GM23248 (cell line): ENCODE data around the gene SNIP1. TPM values are rescaled to one million over a fixed set of nuclear protein-coding genes. Genes with fewer than 3 reads are reported as not detected.
"Not testable (repeated sequence)": the region's sequence is repeated elsewhere in the genome, so short reads cannot be mapped to it uniquely, and the experiment has no call there.

ENCODE experiments used
- DNase-seq: peaks from one replicate; pipeline ENCODE4 v3.0.0-alpha.2; 2015
- H2AFZ ChIP-seq: fragments of 200-600 bp; sonication (generic); 2 replicates; pipeline ENCODE4 v1.6.1; 2016; ENCODE audit warnings: antibody characterized with exemption
- H3F3A ChIP-seq: fragments of 200-600 bp; sonication (generic); 2 replicates; pipeline ENCODE4 v1.6.1; 2016; ENCODE audit warnings: mild to moderate bottlenecking, antibody characterized with exemption, mixed run types; ENCODE audit not compliant: insufficient read depth
- H3K27ac ChIP-seq: fragments of 200-600 bp; sonication (generic); 2 replicates; pipeline ENCODE4 v1.5.1; 2016; ENCODE audit warnings: mild to moderate bottlenecking
- H3K27me3 ChIP-seq: fragments of 200-600 bp; sonication (generic); replicated peaks from 2 replicates; pipeline ENCODE4 v1.6.1; 2016; ENCODE audit warnings: mild to moderate bottlenecking; ENCODE audit not compliant: insufficient read depth
- H3K36me3 ChIP-seq: fragments of 200-600 bp; sonication (generic); 2 replicates; pipeline ENCODE4 v1.6.1; 2016; ENCODE audit warnings: low read depth, mild to moderate bottlenecking
- H3K4me1 ChIP-seq: fragments of 200-600 bp; sonication (generic); 2 replicates; pipeline ENCODE4 v1.6.1; 2016; ENCODE audit warnings: mild to moderate bottlenecking; ENCODE audit not compliant: insufficient read depth
- H3K4me2 ChIP-seq: fragments of 200-600 bp; sonication (generic); one replicate; pipeline ENCODE4 v1.6.1; 2016; ENCODE audit warnings: mild to moderate bottlenecking; ENCODE audit not compliant: unreplicated experiment
- H3K4me3 ChIP-seq: fragments of 200-600 bp; sonication (generic); 2 replicates; pipeline ENCODE4 v1.5.1; 2016; ENCODE audit warnings: mild to moderate bottlenecking
- H3K79me2 ChIP-seq: fragments of 200-600 bp; sonication (generic); 2 replicates; pipeline ENCODE4 v1.6.1; 2016; ENCODE audit warnings: mild to moderate bottlenecking; ENCODE audit not compliant: insufficient read depth
- H3K9ac ChIP-seq: fragments of 200-600 bp; sonication (generic); 2 replicates; pipeline ENCODE4 v1.6.1; 2016; ENCODE audit warnings: mild to moderate bottlenecking
- H3K9me2 ChIP-seq: fragments of 200-600 bp; sonication (generic); 2 replicates; pipeline ENCODE4 v1.6.1; 2016; ENCODE audit warnings: mixed run types, mild to moderate bottlenecking, moderate library complexity; ENCODE audit not compliant: insufficient read depth
- H3K9me3 ChIP-seq: fragments of 200-600 bp; sonication (generic); one replicate; pipeline ENCODE4 v1.6.1; 2017; ENCODE audit warnings: low read depth
- H4K20me1 ChIP-seq: fragments of 200-600 bp; sonication (generic); 2 replicates; pipeline ENCODE4 v1.6.0; 2016; ENCODE audit not compliant: insufficient read depth
- EZH2 ChIP-seq: fragments of 200-600 bp; sonication (generic); IDR thresholded peaks from 2 replicates; pipeline ENCODE4 v1.6.1; 2018; ENCODE audit warnings: antibody characterized with exemption, mild to moderate bottlenecking; ENCODE audit not compliant: insufficient read depth, poor library complexity, severe bottlenecking
- EZH2phosphoT487 ChIP-seq: fragments of 200-600 bp; sonication (generic); IDR thresholded peaks from 2 replicates; pipeline ENCODE4 v1.6.1; 2018; ENCODE audit warnings: antibody characterized with exemption, moderate library complexity, mild to moderate bottlenecking, low read depth; ENCODE audit not compliant: insufficient read depth
- WGBS, 2 experiments: methylation state at CpG; one replicate each; pipeline ENCODE4 v1.1.6; 2015 to 2017; ENCODE audit warnings: low lambda C conversion rate in 2 of 2, low coverage in 1 of 2; ENCODE audit errors: missing lambda C conversion rate in 2 of 2; 5-methylcytosine and 5-hydroxymethylcytosine counted together
- in situ Hi-C: fragments of 300-500 bp; cut with MboI; formaldehyde crosslinking; loops from 2 replicates; pipeline ENCODE4 v1.15.0; 2020
- polyA plus RNA-seq: library from polyadenylated mRNA; unstranded; fragments of >200 nt; fragmentation: Nextera tagmentation; extraction: Ambion mirVana; gene quantifications from 2 replicates; pipeline ENCODE4 v1.2.1, GENCODE V29; 2016
- total RNA-seq: library from RNA; depleted of rRNA; stranded (reverse); fragments of >200 nt; shearing (Covaris generic); gene quantifications from 2 replicates; pipeline ENCODE4 v1.2.3, GENCODE V29; 2014

The SNIP1 gene
- total and polyA plus RNA-seq, 2 experiments from 2014 or later, result 7.4 to 12.4 TPM

DNA sequence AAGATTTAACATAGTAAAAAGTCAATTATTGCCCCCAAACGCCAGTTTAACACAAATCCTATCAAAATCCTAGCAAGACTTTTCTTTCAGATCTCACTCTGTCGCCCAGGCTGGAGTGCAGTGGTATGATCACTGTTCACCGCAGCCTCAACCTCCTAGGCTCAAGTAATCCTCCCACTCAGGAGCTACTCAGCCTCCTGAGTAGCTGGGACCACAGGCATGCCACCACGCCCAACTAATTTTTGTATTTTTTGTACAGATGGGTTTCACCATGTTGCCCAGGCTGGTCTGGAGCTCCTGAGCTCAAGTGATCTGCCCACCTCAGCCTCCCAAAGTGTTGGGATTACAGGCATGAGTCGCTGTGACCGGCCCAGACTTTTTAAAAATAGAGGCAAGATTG is 4.8 kb downstream of the SNIP1 start:
- DNase-seq, result peak; percentile 45
- TF ChIP-seq EZH2phosphoT487 (no peak), EZH2 (no peak)
- 95% methylated on average over 6 of the region's 6 CpGs for WGBS, 2 experiments

GRCh38 chr1:37545019-37545418 is 9.1 kb downstream of the SNIP1 start:
- no peak overlapping the region for H3K4me3 ChIP-seq
- peaks cover 13% of the 10 kb centered on the region for H3F3A ChIP-seq
- H3K4me1 ChIP-seq, result peaks cover 11% of the 10 kb centered on the region
- H3K9me3 ChIP-seq, result no peaks in the 10 kb centered on the region
- H3K27me3 ChIP-seq, result no peaks in the 10 kb centered on the region
- H3K27ac ChIP-seq, result no peak overlapping the region
- H2AFZ ChIP-seq, result no peak overlapping the region
- no peak for TF ChIP-seq EZH2phosphoT487
- 84 to 91% methylated on average over 5 of the region's 5 CpGs for WGBS, 2 experiments
- no peaks in the 10 kb centered on the region for H3K9me2 ChIP-seq
- H3K36me3 ChIP-seq, result peaks cover 58% of the 10 kb centered on the region
- peaks cover 97% of the 10 kb centered on the region for H3K79me2 ChIP-seq
- H3K9ac ChIP-seq, result no peak overlapping the region
- in situ Hi-C loops, result no loop called here
- no peak overlapping the region for H3K4me2 ChIP-seq
- no peaks in the 10 kb centered on the region for H4K20me1 ChIP-seq
- DNase-seq, result no peak

More for the DNA sequence above, 4.8 kb downstream of the SNIP1 start:
- Histone ChIP-seq H3K79me2 (peaks cover 97% of the 10 kb centered on the region), H2AFZ (no peak overlapping the region), H4K20me1 (0 out of 2 replicates have a peak, but pooled peaks cover 3% of the 10 kb centered on the region), H3K9ac (peak overlapping the region; percentile 50; the same call in 1 of the 2 replicates), H3K4me1 (peaks cover 30% of the 10 kb centered on the region), H3K27ac (peak overlapping the region; percentile 71), H3K36me3 (peaks cover 37% of the 10 kb centered on the region), H3K9me2 (no peaks in the 10 kb centered on the region), H3K27me3 (no peaks in the 10 kb centered on the region), H3K4me3 (0 out of 2 replicates have a peak overlapping the region, but pooled peaks have one; percentile 7), H3K4me2 (peak overlapping the region; percentile 41), H3F3A (peaks cover 26% of the 10 kb centered on the region), H3K9me3 (no peaks in the 10 kb centered on the region)
- in situ Hi-C loops, result no loop called here

GRCh38 chr1:37544530-37544929 is 9.6 kb downstream of the SNIP1 start:
- in situ Hi-C loops, result no loop called here
- WGBS, 2 experiments, result 98 to 100% methylated on average over 17 to 21 of the region's 21 CpGs

DNA sequence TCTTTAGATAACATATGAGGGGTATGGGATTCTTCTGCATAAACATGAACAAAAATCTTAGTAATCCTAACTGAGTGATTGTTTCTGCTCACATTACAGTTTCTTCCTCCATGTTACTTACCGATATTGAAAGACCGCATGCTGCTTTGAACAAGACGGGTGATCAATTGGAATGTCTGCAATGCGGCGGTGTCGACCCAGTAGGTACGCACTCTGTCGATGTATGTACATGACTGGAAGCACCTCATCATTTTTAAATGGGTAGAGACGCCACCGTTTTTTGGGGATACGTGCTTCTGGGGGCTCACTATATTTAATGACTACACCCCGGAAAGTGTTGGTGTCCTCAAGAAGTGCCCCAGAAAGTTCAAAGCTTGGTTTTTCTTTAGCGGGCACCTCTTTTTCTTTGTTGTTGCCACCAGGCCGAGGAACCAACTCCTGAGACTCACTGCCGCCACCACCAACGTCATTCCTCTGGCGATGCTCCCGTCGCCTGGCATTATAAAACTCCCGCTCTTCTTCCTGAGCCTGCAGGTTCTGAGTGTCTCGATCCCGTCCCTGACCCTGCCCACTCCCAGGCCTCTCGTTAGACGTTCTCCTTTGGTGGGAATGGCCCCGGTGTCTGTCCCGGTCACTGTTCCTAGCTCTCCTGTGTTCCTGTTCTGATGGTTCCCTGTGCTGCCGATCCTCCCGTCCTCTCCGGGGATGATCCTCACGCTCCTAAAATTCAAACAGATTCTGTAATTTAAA is 13.9 kb downstream of the SNIP1 start:
- peaks cover 90% of the 10 kb centered on the region for H3K79me2 ChIP-seq
- peaks cover 19% of the 10 kb centered on the region for H3F3A ChIP-seq
- no peaks in the 10 kb centered on the region for H4K20me1 ChIP-seq
- peaks cover 58% of the 10 kb centered on the region for H3K36me3 ChIP-seq
- H2AFZ ChIP-seq, result no peak overlapping the region
- no peak overlapping the region for H3K4me2 ChIP-seq
- in situ Hi-C loops, result no loop called here
- H3K4me1 ChIP-seq, result 0 out of 2 replicates have a peak, but pooled peaks cover 3% of the 10 kb centered on the region
- no peaks in the 10 kb centered on the region for H3K27me3 ChIP-seq
- 95% methylated on average over 30 of the region's 30 CpGs for WGBS, 2 experiments
- no peak overlapping the region for H3K9ac ChIP-seq
- no peaks in the 10 kb centered on the region for H3K9me2 ChIP-seq
- TF ChIP-seq EZH2phosphoT487, result no peak
- no peak overlapping the region for H3K27ac ChIP-seq
- DNase-seq, result no peak
- no peaks in the 10 kb centered on the region for H3K9me3 ChIP-seq
- no peak overlapping the region for H3K4me3 ChIP-seq

More at GRCh38 chr1:37544530-37544929, 9.6 kb downstream of the SNIP1 start:
- H3K9ac ChIP-seq, result no peak overlapping the region
- H3K9me3 ChIP-seq, result no peaks in the 10 kb centered on the region
- H3K27me3 ChIP-seq, result no peaks in the 10 kb centered on the region
- peaks cover 8% of the 10 kb centered on the region for H3F3A ChIP-seq
- H3K9me2 ChIP-seq, result no peaks in the 10 kb centered on the region
- H3K4me2 ChIP-seq, result no peak overlapping the region
- no peak for DNase-seq
- H3K4me3 ChIP-seq, result no peak overlapping the region
- no peak for TF ChIP-seq EZH2phosphoT487
- no peak for TF ChIP-seq EZH2
- H3K36me3 ChIP-seq, result peaks cover 63% of the 10 kb centered on the region
- no peak overlapping the region for H3K27ac ChIP-seq
- peaks cover 97% of the 10 kb centered on the region for H3K79me2 ChIP-seq
- peaks cover 6% of the 10 kb centered on the region for H3K4me1 ChIP-seq
- no peak overlapping the region for H2AFZ ChIP-seq
- H4K20me1 ChIP-seq, result no peaks in the 10 kb centered on the region

- H3K9me2 ChIP-seq, H3K9me3 ChIP-seq, H3K9ac ChIP-seq, in situ Hi-C loops, H3K4me2 ChIP-seq, H3K27ac ChIP-seq, H3K4me3 ChIP-seq, DNase-seq, H4K20me1 ChIP-seq, H2AFZ ChIP-seq, H3K27me3 ChIP-seq: not testable (repeated sequence)
- 90 to 91% methylated on average over 10 of the region's 10 CpGs for WGBS, 2 experiments
- Histone ChIP-seq H3K36me3 (peaks cover 53% of the 10 kb centered on the region), H3K4me1 (peaks cover 11% of the 10 kb centered on the region), H3F3A (peaks cover 27% of the 10 kb centered on the region), H3K79me2 (peaks cover 81% of the 10 kb centered on the region)
Observed at GRCh38 chr1:37539154-37539553, 14.9 kb downstream of the SNIP1 start.
